Measurements from ENCODE around the gene OR5K1.

DNA sequence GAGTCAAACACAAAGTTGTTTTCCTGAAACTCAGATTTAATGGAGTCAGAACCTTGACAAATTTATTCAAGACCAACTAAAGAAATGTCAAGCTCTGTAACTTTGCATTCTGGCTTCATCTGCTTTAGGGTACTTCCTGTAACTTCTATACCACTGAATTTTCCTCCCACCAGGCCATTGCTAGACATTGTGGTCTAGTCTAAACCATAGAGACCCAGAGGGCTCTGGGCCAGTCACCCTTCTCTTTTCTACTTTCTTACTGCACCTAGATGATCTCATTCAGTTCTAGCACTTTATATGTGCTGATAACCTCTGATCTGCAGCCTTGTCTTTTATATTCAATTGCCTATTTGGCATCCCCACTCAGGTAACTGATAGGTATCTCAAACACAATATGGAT lies 2.8 kb upstream of the OR5K1 start:
- TF ChIP-seq, protein P1, sequence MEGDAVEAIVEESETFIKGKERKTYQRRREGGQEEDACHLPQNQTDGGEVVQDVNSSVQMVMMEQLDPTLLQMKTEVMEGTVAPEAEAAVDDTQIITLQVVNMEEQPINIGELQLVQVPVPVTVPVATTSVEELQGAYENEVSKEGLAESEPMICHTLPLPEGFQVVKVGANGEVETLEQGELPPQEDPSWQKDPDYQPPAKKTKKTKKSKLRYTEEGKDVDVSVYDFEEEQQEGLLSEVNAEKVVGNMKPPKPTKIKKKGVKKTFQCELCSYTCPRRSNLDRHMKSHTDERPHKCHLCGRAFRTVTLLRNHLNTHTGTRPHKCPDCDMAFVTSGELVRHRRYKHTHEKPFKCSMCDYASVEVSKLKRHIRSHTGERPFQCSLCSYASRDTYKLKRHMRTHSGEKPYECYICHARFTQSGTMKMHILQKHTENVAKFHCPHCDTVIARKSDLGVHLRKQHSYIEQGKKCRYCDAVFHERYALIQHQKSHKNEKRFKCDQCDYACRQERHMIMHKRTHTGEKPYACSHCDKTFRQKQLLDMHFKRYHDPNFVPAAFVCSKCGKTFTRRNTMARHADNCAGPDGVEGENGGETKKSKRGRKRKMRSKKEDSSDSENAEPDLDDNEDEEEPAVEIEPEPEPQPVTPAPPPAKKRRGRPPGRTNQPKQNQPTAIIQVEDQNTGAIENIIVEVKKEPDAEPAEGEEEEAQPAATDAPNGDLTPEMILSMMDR (IDR thresholded peaks at IDR 0.05; ENCODE audit: insufficient read depth, low read depth, low read length), result no peak
- no peak for TF ChIP-seq EZH2 (IDR thresholded peaks at IDR 0.05; ENCODE audit: insufficient read depth, low read length)
